Stimulated activated CD8-positive, alpha-beta memory T cell treated with anti-CD3 and anti-CD28 coated beads, Interleukin-12 subunit alpha, Interleukin-12 subunit beta, amount 100 ng/mL, for 24 hours (primary cell): ENCODE results near the gene FAM124A.

Source experiments
- DNase-seq: peaks from one replicate; pipeline ENCODE4 v3.0.0-alpha.2; 2020; ENCODE audit errors: extremely low read depth

Gene FAM124A

DNA sequence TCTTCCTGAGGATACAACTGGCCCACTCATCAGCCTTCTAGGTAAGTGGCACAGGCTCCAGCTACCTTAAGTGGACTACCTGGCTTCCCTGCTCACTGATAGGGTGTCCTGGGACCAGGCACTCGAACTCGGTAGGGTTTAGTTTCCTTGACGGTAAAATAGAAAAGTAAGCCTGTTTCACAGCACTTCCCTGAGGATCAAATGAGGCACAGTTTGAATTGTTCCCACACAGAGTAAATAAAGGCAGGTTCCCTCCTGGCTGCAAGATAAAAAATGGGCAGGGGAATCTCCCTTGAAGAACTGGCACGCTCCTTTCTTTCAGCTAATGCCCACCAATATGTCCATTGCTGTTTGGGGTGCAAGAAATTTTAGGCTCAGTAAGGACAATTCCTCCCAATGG, 1.1 kb upstream of the FAM124A start:
- DNase-seq = no peak

GRCh38 chr13:51221674-51222036, 543 bp upstream of the FAM124A start:
- DNase-seq = no peak

DNA sequence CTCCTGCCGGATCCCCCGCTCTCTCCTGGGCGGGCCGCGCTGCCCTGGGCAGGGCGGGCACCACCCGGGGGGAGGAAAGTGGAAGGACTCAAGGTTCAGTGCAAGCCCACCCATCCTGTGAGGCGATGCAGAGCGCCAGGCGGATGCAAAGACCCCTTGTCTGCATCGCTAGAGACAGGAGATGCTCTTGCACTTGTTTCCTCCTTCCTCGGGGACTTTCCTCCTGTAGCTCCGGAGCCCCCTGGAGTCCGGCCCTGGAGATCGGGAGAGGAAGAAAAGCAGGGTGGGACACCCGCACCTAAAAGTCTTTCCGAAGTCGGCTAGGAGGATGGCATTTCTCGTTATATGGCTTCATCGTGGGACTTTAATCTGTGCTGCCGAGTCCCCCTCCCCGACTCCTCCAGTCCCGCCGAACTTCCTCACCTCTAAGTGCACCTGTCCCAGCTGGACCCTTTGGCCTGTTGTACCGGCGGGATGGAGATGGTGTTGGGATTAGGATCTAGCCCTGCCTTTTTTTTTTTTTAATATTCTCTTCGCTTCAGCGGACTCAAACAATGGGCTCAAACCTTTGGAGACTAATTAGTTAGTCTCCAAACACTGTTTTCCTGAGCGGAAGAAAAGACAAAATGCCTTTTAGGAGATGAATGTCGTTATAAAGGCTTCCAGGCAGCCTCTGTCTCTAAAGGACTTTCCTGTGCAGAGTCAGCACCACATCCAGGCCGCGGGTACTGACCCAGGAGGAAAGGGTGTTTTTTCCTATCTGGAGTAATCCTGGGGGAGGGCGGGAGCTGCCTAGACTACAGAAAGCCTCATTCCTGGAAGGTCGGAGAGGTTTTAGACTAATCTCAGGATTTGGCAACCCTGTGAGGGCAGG, 725 bp downstream of the FAM124A start:
- no peak for DNase-seq

GRCh38 chr13:51223560-51224270, 1.5 kb downstream of the FAM124A start:
- DNase-seq = no peak

DNA sequence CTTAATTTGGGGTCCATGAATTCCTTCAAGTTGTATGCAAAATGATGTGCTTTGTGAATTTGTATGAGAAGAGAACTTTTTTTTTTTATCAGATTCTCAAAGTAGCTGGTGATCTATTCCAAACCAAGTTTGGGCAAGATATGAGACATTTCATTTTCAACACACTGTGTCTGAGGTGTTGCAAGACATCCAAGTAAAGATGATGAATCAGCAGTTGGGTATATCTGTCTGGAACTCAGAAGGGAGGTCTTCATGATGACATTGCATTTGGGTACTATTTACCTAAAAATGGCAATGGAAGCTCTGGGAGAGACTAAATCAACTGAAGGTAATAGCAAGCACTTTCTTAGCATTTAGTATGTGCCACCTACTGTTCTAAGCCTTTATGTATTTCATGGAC, 2.8 kb downstream of the FAM124A start:
- no peak for DNase-seq

DNA sequence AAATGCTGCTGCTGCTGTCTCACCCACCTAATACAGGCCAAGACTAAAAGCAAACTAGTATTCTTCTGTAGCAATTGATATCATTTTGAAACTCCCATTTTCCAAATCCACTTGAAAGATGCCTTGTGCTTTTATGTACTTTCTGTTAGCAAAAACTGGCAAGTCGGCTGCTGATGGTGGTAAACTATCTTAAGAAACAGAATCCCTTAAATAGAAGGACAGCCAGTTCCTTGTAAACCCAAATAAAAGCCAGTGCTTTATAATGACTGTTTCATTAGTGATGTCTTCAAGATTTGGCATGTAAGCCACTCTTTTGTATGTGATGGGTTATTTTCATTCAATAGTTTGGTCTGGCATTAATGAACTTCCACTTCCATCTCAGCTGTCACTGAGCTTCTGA, 5.2 kb downstream of the FAM124A start:
- DNase-seq = no peak

GRCh38 chr13:51229101-51229719, 7.0 kb downstream of the FAM124A start:
- DNase-seq = no peak

GRCh38 chr13:51229731-51230130, 7.5 kb downstream of the FAM124A start:
- DNase-seq = no peak

- no peak for DNase-seq
Measured at GRCh38 chr13:51230477-51231105, 8.4 kb downstream of the FAM124A start.

DNA sequence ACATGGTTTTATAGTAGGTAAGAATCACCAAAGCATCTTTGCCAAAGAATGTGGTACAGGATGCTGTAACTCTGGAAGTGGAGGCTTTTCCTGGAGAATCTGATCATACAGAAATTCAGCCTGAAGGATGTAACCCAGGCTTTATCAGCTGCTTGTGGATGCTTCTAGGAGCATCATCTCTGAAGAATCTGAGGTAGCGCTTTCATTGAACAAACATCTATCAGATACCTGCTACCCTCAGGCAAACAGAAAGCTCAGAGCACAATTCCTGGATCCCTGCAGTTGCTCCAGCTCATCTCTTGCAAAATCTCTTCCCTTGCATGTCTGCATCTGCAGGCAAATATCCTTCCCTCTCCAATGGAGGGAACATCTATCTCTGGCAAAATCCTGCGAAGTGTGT, 9.3 kb downstream of the FAM124A start:
- no peak for DNase-seq

DNA sequence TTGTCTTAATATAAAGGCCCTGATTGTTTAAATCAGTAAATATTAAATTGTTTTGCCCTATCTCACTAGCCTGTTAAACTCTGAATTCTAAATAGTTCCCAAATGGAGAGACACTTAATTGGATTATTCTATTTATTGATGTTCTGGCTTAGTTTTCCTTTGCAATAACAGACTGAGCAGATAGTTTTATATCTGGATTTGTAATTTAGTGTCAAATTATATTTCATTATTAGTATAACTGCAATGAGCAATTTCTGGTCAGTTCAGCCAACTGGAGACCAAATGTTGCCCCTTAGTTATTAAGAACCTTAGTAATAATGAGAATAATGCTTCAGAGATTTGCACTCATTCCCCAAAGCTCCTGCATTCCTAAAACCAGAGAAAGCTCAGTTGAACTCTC, 10.1 kb downstream of the FAM124A start:
- no peak for DNase-seq

- DNase-seq = no peak
Measured at GRCh38 chr13:51233117-51233826, 11.1 kb downstream of the FAM124A start.

- no peak for DNase-seq
Measured at GRCh38 chr13:51234676-51235075, 12.5 kb downstream of the FAM124A start.

DNA sequence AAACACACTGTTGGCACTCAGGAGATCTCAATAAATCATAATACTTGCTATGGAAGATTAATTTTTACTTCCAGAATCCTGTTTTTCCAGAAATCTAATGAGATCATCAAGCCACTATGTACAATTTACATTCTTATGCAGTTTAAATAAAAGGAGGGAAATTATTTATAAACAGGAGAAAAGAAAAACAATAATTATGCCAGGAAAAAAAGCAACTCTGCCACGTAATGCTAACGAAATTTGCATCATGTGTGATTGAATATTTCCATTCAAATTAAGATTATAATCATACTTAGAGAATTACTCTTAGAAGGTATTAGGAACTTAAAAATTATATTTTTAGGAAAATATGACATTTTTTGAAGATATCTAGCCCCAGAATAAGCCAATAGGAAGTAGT, 13.0 kb downstream of the FAM124A start:
- no peak for DNase-seq

GRCh38 chr13:51235756-51236490, 13.7 kb downstream of the FAM124A start:
- no peak for DNase-seq

GRCh38 chr13:51236491-51236792, 14.2 kb downstream of the FAM124A start:
- no peak for DNase-seq

DNA sequence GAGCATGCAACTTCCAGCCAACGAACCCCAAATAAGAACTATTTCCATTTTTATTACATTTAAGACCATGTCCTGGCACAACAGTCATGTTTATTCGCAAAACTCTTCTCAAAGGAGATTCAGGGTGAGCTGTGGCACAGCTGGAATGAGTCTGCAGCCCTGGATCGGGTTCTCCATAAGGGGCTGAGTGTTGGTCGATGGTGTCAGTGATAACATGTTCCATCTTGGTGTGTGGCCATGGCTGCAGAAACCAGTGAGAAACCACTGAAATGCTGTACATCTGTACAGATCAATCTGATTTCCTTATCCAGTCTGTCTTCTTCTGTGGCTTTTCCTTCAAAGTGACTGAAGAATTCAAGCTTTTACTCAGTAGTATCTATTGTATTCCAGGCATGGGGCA, 15.2 kb downstream of the FAM124A start:
- no peak for DNase-seq

DNA sequence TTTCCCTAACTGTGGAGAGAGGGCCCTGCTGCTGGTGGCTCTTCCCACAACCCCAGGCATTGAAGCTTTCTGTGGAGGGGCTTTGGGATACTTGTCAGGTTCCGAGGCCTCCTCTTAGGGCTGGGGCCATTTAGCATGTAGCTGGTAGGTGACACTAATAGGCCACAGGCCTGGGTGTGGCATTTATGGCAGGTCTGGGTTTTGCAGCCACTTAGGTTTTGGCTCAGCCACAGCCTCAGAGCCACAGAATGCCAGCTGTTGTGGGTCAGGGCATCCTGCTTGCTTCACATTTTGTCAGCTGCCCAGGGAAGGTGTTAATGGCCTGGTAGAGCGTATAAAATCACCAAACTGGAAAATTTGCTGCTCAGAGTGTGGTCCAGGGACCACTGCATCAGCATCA, 15.7 kb downstream of the FAM124A start:
- DNase-seq = no peak

- DNase-seq = no peak
Measured at GRCh38 chr13:51240178-51240577, 18.0 kb downstream of the FAM124A start.

DNA sequence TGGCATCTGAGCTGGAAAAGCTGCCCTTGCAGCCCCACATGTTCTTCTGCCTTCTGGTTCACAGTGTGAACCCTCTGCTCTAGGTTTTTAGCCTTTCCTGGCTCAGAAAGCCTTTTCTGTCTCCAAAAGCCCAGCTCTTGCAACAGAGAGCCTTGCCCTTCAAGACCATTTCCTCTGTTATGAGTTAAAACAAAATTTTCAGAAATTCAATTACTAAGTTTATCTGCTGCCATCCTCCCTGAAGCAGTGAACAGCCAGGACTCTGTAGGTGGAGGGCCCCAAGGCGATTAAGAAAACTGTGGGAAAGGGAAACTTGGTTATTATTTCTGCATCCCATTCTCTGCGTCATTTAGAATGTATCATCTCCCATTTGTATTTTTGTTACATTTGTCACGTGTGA, 18.8 kb downstream of the FAM124A start:
- DNase-seq = no peak

DNA sequence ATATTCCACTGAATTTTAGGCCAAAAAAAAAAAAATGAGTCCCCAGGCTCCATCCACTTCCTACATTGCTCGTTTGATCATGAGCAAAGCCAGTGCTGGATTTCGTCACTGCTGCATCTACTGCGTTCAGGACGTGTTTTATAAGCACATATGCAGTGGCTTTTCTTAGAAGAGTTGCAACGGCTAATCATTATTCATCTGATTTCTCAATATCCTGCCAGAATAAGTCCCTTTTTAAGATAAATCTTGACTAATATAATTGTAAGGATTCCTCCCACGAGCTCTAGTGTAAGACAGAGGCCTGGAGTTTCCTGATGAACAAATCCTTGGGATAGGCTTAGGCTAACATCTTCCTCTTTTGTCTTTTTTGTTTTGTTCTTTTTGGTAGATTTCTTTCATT, 19.5 kb downstream of the FAM124A start:
- no peak for DNase-seq
